ENCODE results near the gene PHC3.
"Not testable (repeated sequence)": the region's sequence is repeated elsewhere in the genome, so short reads cannot be mapped to it uniquely, and the experiment has no call there.

Gene PHC3

DNA sequence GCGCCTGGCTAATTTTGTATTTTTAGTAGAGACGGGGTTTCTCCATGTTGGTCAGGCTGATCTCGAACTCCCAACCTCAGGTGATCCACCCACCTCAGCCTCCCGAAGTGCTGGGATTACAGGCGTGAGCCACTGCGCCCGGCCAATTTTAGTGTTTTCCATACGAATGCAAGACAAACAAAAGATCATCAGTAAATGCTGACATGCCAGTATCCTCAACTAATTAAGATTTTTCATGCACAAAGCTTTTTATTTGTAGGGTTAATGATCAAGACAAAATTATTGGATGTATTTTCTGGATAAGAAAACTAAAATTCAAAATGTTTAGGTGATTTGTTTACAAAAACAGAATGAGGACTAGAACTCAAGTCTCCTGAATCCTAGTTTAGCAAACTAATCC is 67.4 kb downstream of the PHC3 start:
- DNase-seq: not testable (repeated sequence)

DNA sequence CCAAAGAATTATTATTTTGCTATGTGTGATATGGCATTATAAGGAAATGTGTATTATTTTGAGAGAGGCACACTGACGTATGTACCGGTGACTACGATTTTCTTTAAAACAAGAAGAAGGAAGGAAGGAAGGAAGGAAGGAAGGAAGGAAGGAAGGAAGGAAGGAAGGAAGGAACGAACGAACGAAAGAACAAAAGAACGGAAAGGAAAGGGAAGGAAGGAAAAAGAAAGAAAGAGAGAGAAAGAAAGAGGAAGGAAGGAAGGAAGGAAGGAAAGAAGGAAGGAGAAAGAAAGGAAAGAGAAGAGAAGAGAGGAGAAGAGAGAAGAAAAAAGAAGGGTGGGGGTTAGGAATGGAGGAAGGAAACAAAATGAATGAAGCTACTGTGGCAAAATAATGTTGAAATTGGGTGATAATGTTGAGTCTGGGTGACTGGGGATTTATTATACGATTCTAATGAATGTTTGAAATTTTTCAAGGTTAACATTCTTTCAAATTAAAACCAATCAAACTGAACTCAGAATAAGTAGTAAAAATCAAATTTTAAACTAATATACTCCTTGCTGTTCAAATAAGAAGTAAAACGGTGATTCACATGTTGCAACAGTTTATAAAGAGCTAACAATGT is 70.3 kb downstream of the PHC3 start:
- no peak for DNase-seq

GRCh38 chr3:170109579-170110293 is 71.8 kb downstream of the PHC3 start:
- no peak for DNase-seq

DNA sequence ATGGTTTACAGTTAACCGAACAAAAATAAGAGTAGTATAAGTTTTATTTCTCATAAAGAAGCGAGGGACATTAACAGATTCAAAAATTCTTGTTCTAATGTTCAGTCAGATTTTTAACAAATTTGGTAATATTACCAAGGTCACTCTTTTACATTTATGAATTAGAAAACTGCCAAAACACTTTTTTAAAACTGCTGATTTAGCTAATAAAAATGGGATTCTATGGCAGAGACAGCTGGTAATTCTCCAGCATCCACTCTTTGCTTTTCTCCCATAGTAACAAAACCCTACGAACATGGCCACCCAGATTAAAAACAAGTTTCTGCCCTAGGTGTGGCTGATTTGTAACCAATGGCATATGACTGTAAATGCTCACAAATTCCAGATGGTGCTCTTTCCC is 72.6 kb downstream of the PHC3 start:
- no peak for DNase-seq

- no peak for DNase-seq
Measured at GRCh38 chr3:170107941-170108340, 73.6 kb downstream of the PHC3 start.

DNA sequence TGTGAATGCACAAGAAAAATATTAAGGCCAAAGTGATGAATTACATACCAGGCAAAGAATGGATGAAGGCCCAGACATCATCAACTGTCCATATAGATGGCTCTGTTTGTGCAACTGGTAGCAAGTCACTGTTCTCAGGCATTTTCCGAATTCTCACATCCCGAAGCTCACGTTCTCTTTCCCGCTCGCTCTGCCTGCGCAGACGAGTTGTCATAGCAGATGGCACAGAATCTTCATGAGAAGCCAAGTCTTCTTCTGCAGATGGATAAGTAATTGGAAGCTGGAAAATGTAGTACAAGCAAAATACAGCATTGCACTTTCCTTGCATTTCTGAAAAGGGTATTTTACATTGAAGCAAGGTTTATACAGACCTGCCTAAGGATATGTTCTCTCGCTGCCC is 79.1 kb downstream of the PHC3 start:
- DNase-seq: no peak

DNA sequence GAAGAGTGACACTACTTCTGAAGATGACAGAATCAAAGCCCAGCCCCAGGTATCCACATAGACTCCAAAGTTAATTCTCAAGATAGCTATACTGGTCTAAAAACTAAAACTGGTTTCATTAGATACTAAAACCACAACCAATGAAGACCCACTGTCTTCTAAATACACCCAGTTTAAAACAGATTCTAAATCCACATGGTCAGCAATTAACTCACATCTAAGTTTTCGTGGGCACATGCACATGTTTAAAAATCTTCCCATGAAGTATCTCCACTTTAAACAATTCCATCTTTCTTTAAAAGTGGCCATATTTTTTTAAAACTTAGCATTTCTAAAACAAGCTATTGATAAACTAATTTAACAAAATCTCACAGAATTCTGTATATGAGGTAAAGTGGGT is 80.6 kb downstream of the PHC3 start:
- DNase-seq: no peak

DNA sequence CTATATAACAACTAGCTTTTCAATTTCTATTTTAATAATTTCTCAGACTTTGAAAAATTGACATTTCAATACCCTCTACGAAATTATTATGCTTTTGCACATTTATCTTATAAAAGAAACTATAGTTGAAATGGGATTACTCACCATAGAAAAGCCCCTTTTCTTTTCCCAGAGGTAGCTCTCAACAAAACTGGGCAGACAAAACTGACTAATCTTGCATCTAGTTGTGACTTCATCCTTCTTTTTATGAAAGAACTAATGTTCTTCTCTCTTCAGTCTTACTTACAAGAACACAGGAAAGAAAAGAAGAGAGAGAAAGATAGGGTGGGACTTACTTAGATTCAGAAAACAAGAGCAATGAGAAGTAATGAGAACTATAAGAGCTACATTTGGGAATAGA is 82.8 kb downstream of the PHC3 start:
- DNase-seq: no peak

DNA sequence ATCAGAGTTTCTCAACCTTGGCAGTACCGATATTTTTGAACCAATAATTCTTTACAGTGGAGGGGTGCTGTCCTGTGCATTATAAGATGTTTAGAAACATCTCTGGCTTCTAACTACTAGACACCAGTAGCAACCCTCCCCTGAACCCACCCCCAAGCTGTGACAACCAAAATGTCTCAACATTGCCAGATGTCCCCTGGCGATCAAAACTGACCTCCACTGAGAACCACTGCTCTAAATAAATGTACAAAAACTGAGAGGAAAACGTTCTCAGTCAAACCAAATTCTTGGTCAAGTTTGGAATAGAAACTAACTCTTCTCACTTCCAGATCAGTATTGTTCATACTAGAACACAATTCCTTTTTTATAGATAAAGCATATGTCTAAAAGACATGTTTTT is 85.2 kb downstream of the PHC3 start:
- no peak for DNase-seq

DNA sequence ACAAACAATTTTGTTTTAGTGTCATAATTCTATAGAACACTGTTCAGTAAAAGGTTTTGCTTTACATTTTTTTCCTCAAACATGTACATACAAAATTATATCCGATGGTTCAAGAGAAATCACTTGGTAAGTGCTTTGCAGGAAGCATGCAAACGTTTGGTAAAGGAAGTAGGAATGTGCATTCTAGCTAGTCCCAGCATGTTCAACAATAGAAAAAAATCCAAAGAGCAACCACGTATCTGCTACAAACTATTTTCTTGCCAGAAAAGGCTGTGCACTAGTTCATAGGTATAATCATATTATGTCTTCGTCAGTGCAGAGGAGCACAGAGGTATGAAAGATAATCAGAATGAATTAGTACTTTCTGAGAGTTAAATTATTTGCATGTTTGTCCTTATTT is 85.8 kb downstream of the PHC3 start:
- no peak for DNase-seq

DNA sequence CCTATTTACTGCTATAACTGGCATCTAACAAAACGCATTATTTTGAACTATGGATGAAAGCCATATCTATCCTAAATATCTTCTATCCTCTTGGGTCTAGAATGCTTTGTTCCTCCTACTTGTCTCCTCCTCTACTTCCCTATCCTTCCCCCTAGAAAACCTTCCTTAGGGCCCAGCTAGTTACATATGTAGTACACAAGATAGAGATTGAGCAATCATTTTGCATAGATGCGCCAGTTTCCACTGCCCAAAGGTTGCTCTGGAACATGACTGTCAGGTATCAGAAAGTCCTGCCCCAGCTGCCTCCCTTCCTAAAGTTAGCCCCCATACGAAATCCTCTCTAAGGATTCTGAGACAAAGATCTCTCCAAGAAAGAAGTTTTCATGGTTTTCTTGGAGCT is 88.6 kb downstream of the PHC3 start:
- DNase-seq: no peak

DNA sequence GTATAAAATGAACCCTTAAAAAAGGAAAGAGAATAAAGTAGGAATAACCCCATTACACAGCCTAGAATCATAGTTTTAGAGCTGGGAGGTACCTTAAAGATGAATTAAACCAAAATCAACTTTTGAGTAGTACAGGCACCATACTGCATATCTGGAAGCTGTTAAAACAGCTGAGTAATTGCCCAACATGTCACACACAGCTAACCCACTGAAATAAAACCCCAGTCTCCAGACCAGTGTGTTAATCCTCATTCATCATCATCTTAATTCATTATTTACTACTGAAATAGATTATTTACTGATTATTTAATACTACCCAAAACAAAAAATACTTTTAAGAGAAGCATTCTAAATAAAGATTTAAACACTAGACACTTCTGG is 90.9 kb downstream of the PHC3 start:
- no peak for DNase-seq

DNA sequence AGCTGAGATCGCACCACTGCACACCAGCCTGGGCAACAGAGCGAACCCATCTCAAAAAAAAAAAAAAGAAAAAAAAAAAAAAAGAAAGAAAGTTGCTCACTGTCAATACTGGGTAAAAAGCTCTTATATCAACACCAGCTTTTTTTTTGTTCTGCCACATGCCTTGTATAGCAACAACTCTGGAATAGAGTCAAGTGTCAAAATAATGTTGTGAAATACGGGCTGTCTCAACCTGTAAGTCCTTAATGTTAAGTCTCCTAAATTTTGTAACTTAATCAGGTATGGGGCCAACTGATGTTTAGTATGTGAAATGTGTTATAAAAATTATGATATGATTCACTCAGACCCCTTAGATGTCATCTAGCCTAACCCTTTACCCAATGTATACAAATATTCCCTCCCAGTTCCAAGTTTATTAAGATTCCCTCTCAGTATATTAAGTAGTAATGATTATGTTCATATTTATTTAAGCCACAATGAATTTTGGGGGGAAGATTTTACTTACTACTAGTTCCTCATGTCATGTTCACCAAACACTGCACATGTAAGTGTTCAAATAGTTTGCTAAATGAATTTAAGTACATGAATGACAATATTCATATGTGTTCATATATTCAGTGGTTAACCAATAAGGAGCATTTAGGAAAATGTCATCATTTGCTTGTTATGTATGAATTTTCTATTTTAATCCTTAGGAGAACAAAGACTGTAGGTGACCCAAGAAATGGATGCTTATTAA is 91.5 kb downstream of the PHC3 start:
- no peak for DNase-seq

DNA sequence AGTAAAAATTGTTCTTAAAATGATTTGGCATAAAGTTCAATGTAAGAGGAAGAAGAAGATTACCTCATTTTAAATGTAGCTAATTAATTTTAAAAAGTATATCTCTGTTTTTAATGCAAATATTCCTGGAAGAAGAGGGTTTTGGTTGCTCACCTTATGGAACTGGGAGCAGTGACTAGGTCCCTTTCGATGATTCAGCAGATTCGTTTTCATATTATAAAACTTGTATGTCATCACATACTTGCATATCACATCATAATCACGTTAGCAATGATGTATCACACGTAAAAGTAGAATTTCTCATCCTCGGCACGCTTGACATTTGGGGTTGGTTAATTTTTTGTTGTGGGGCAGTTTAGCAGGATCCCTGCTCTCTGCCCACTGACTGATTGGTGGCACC is 96.1 kb downstream of the PHC3 start:
- DNase-seq: no peak

GRCh38 chr3:170083343-170083742 is 98.2 kb downstream of the PHC3 start:
- DNase-seq: no peak

DNA sequence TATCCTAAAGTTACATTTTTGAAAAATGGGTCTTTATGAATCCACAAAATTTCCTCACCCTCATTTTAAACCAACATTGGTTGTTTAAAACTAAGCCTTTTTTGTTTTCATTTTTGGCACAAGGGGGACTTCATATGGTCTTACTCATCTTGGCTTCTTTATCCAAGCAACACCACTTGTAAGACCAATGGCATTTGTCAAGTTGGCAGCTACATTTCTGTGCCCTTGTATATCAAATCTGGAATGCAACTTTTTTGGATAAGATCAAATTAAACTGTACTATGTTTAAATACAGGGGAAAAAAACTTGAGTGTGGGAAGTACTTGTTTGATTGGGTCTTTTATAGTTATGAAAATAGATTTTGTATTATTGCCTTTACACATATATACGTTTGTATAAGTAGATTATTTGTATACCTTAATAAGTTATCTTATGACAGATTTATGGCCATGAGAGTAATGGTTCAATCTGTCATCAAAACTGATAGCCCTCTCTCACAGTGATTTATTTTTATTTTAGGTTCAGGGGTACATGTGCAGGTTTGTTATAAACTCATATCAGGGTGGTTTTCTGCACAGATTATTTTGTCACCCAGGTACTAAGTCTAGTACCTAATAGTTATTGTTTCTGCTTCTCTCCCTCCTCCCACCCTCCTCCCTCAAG is 100.3 kb downstream of the PHC3 start:
- DNase-seq: no peak

DNA sequence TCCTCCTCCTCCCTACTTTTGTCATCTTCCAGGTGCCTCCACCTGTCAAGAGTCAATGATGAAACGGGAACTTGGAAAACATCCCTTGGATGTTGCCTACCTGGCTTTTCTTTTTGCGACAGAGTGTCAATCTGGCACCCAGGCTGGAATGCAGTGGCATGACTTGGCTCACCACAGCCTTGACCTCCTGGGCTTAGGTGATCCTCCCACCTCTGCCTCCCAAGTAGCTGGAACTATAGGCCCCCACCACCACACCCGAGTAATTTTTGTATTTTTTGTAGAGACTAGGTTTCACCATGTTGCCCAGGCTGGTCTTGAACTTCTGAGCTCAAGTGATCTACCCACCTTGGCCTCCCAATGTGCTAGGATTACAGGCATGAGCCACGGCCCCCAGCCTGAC is 100.9 kb downstream of the PHC3 start:
- DNase-seq: no peak

- DNase-seq: no peak
Measured at GRCh38 chr3:170079536-170080165, 101.9 kb downstream of the PHC3 start.

DNA sequence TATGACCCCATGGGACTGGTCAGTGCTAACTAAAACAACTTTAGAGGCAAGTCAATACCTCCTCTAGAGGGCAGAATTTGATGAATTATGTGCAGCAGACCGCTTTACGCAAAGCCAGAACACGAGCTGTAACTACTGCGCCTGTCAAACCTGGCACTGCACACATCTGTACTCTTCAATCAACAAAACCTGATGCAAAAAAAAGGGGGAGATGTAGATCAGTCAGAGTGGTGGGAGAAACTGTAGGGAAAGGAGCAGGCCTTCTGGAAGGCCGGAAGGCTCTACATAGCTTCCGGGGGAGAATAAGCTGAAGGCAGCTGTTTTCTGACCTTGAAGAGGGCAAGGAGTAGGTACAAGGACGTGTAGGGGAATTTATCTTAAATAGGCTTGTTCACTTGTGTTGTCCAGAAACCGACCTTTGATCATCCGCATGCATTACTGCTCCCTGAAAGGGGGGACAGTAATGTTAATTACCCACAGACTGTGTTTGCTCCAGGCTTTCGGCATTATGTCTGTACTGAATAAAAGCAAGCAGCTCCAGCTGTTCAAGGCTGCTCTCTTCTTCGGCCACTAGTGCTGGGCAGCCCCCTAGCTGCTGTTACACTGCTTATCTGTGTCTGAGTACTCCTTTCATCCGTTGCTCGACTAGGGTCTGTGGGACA is 102.8 kb downstream of the PHC3 start:
- DNase-seq: no peak

GRCh38 chr3:170077361-170077760 is 104.2 kb downstream of the PHC3 start:
- DNase-seq: no peak

DNA sequence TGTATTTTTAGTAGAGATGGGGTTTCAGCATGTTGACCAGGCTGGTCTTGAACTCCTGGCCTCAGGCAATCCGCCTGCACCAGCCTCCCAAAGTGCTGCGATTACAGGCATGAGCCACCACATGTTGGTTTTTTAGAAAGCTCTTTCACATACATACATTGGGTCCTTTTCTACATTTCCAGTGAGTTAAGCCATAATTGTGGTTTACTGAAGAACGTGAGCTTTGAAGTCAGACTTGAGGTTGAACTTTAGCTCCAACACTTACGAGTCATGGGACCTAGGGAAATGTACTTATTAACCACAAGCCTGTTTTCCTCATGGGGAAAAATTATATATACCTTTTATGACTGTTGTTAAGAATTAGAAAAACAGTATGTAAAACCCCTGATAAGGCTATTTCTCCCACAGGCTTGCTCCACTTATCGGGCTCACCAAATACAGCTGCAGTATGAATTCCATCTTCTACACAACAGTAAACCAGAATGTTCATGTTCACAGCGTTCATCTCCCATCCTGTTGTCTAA is 104.8 kb downstream of the PHC3 start:
- no peak for DNase-seq

- no peak for DNase-seq
Measured at GRCh38 chr3:170075441-170076091, 106.0 kb downstream of the PHC3 start.

All from NCI-H146 (cell line).